ENCODE results near the gene ABHD2.

DNA sequence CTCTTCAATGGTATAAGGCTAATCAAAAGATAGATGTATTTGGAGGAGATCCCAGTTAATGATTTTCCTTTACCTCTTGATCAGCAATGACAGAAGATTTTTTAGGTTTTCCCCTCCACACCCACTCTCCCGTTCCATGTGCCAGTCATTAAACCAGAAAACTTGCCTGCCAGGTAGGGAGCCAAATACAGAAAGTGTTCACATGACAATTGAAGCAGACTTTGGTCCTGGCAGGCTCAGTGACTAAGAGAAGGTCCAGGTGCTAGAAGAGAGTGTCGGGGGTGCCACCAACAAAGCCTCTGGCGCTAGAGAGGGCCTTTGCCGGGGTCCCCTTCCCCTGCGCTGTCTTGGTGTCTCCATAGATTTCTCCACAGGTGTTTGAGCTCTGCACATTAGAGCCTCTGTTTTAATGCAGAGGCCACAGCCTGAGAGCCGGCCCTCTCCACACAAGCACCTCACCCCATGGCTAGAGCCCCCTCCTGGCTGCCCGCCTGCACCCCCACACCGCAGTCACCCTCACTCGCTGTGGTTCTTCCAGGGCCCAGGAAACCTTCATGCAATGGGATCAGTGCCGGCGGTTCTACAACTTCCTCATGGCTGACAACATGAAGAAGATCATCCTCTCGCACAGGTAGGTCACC is 96.8 kb downstream of the ABHD2 start:
- TF ChIP-seq GATA2 (IDR thresholded peaks at IDR 0.05; ENCODE audit: low read depth, low read length) (no peak), GATA3 (IDR thresholded peaks at IDR 0.05; ENCODE audit: low read depth, low read length) (no peak)
